ENCODE data around the gene IGFBPL1. TPM values are rescaled to one million over a fixed set of nuclear protein-coding genes. Genes with fewer than 3 reads are reported as not detected.

The IGFBPL1 gene
- total and polyA plus RNA-seq, 2 donors (not counting 1 experiment from before 2014, with no cell fraction given) = not detected

DNA sequence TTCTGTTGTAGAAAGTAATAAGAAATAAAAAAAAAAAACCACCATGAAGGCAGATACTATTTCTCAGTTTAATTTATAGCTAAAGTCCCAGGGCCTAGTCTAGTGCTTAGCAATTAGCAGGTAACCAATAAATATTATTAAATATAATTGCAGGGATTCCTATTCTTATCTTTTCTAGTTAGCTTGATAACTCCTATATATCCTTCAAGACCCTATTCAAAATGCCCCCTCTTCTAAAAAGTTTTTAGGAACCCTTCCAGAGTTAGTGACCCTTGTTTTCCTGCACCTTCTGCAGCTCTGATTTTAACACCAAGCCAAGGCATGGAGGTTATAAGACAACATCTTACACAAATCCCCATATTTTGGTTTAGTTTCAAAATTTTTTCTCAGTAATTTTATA is 56.4 kb downstream of the IGFBPL1 start:
- intact Hi-C loops (cut with micrococcal nuclease) = no loop called here
- H3K79me2 ChIP-seq (ENCODE audit: control insufficient read depth, insufficient read depth, low read length) = no peaks in the 10 kb centered on the region
- ATAC-seq (ENCODE audit: low read depth) (no peak), DNase-seq (no peak)
- H3K27me3 ChIP-seq (replicated peaks in 1 of 4; ENCODE audit: control extremely low read depth in 1 of 4, control insufficient read depth in 3 of 4, insufficient read depth in 4 of 4, low read length in 3 of 4) = peaks cover 0 to 11% (median 4%) of the 10 kb centered on the region in 4 experiments
- no peaks in the 10 kb centered on the region for H3K36me3 ChIP-seq (replicated peaks in 1 of 2; ENCODE audit: control extremely low read depth in 1 of 2, control insufficient read depth in 1 of 2, extremely low read depth in 1 of 2, insufficient read depth in 2 of 2, low read length in 1 of 2)
- no peak overlapping the region for H3K9ac ChIP-seq (ENCODE audit: low read length)
- no peaks in the 10 kb centered on the region for H3K9me3 Mint-ChIP-seq (ENCODE audit: insufficient read depth)
- CTCF ChIA-PET = no interaction called here
- TF ChIP-seq EZH2 (IDR thresholded peaks at IDR 0.05; ENCODE audit: borderline replicate concordance, insufficient read depth, low read depth, low read length, poor library complexity, severe bottlenecking) = no peak
- TF ChIP-seq, protein P1, sequence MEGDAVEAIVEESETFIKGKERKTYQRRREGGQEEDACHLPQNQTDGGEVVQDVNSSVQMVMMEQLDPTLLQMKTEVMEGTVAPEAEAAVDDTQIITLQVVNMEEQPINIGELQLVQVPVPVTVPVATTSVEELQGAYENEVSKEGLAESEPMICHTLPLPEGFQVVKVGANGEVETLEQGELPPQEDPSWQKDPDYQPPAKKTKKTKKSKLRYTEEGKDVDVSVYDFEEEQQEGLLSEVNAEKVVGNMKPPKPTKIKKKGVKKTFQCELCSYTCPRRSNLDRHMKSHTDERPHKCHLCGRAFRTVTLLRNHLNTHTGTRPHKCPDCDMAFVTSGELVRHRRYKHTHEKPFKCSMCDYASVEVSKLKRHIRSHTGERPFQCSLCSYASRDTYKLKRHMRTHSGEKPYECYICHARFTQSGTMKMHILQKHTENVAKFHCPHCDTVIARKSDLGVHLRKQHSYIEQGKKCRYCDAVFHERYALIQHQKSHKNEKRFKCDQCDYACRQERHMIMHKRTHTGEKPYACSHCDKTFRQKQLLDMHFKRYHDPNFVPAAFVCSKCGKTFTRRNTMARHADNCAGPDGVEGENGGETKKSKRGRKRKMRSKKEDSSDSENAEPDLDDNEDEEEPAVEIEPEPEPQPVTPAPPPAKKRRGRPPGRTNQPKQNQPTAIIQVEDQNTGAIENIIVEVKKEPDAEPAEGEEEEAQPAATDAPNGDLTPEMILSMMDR (IDR thresholded peaks at IDR 0.05) = no peak
- POLR2A ChIA-PET = no interaction called here
- peaks cover 15% of the 10 kb centered on the region for H3K27me3 Mint-ChIP-seq
- H3K4me3 Mint-ChIP-seq = no peak overlapping the region
- H3K4me1 ChIP-seq (ENCODE audit: control insufficient read depth in 2 of 2, insufficient read depth in 2 of 2, low read length in 2 of 2) = no peaks in the 10 kb centered on the region
- no peak overlapping the region for H3K27ac Mint-ChIP-seq
- peaks cover 4% of the 10 kb centered on the region for H3K4me1 Mint-ChIP-seq
- no peak overlapping the region for H3K4me2 ChIP-seq (replicated peaks; ENCODE audit: low read depth, low read length, poor library complexity, severe bottlenecking)
- no peaks in the 10 kb centered on the region for H4K20me1 ChIP-seq (ENCODE audit: control insufficient read depth, insufficient read depth, low read length, poor library complexity, severe bottlenecking)
- no peak overlapping the region for H2AFZ ChIP-seq (ENCODE audit: insufficient read depth, low read depth, low read length, poor library complexity, severe bottlenecking)
- no peaks in the 10 kb centered on the region for H3K9me3 ChIP-seq (ENCODE audit: control extremely low read depth in 1 of 3, control insufficient read depth in 2 of 3, insufficient read depth in 1 of 3, low read length in 2 of 3)
- H3K4me3 ChIP-seq (ENCODE audit: control extremely low read depth in 1 of 5, extremely low read depth in 1 of 5, insufficient read depth in 1 of 5, low read depth in 2 of 5, low read length in 4 of 5) = no peak overlapping the region
- no peak overlapping the region for H3K27ac ChIP-seq (ENCODE audit: low read length in 2 of 2)

- intact Hi-C loops (cut with micrococcal nuclease) = no loop called here
- POLR2A ChIA-PET = no interaction called here
- no peaks in the 10 kb centered on the region for H3K9me3 ChIP-seq (ENCODE audit: control extremely low read depth in 1 of 3, control insufficient read depth in 2 of 3, insufficient read depth in 1 of 3, low read length in 2 of 3)
- no peak overlapping the region for H3K27ac Mint-ChIP-seq
- H3K9me3 Mint-ChIP-seq (ENCODE audit: insufficient read depth) = no peaks in the 10 kb centered on the region
- no peak overlapping the region for H3K27ac ChIP-seq (ENCODE audit: low read length in 2 of 2)
- no peaks in the 10 kb centered on the region for H3K36me3 ChIP-seq (replicated peaks in 1 of 2; ENCODE audit: control extremely low read depth in 1 of 2, control insufficient read depth in 1 of 2, extremely low read depth in 1 of 2, insufficient read depth in 2 of 2, low read length in 1 of 2)
- no peak for ATAC-seq (ENCODE audit: low read depth)
- H4K20me1 ChIP-seq (ENCODE audit: control insufficient read depth, insufficient read depth, low read length, poor library complexity, severe bottlenecking) = no peaks in the 10 kb centered on the region
- DNase-seq = no peak
- H3K4me3 Mint-ChIP-seq = no peak overlapping the region
- TF ChIP-seq, protein P1 (IDR thresholded peaks at IDR 0.05) = no peak
- TF ChIP-seq EZH2 (IDR thresholded peaks at IDR 0.05; ENCODE audit: borderline replicate concordance, insufficient read depth, low read depth, low read length, poor library complexity, severe bottlenecking) = no peak
- no peaks in the 10 kb centered on the region for H3K79me2 ChIP-seq (ENCODE audit: control insufficient read depth, insufficient read depth, low read length)
- peaks cover 0 to 5% (median 2%) of the 10 kb centered on the region in 4 experiments for H3K27me3 ChIP-seq (replicated peaks in 1 of 4; ENCODE audit: control extremely low read depth in 1 of 4, control insufficient read depth in 3 of 4, insufficient read depth in 4 of 4, low read length in 3 of 4)
- no peak overlapping the region for H2AFZ ChIP-seq (ENCODE audit: insufficient read depth, low read depth, low read length, poor library complexity, severe bottlenecking)
- CTCF ChIA-PET = interaction anchor here (1.2 to 1.5 kb wide), 2 partner anchors 276 to 449 kb away, joined by 8 read pairs; no protein-coding TSS in a partner anchor
- H3K4me3 ChIP-seq (ENCODE audit: control extremely low read depth in 1 of 5, extremely low read depth in 1 of 5, insufficient read depth in 1 of 5, low read depth in 2 of 5, low read length in 4 of 5) = no peak overlapping the region
- H3K9ac ChIP-seq (ENCODE audit: low read length) = no peak overlapping the region
- H3K4me1 Mint-ChIP-seq = peaks cover 6% of the 10 kb centered on the region
- no peak overlapping the region for H3K4me2 ChIP-seq (replicated peaks; ENCODE audit: low read depth, low read length, poor library complexity, severe bottlenecking)
- peaks cover 7% of the 10 kb centered on the region for H3K27me3 Mint-ChIP-seq
- H3K4me1 ChIP-seq (ENCODE audit: control insufficient read depth in 2 of 2, insufficient read depth in 2 of 2, low read length in 2 of 2) = no peaks in the 10 kb centered on the region
- 72% methylated on average over 5 of the region's 5 CpGs for WGBS (ENCODE audit: insufficient coverage)
Measured at GRCh38 chr9:38363589-38363925, 60.7 kb downstream of the IGFBPL1 start.

All from B cell (primary cell).